Ovary (tissue), 9 donors: ENCODE measurements around the gene CD52. TPM values are rescaled to one million over a fixed set of nuclear protein-coding genes. Genes with fewer than 3 reads are reported as not detected.
A peak's percentile ranks its signal among the peaks of the same experiment; 100 is the strongest.

ENCODE experiments used
- DNase-seq, 5 donors: peaks; one replicate each; pipeline ENCODE4 v3.0.0-alpha.2; 2019 to 2020
- H3K27ac ChIP-seq, 2 donors: fragments of 200-600 bp; one replicate each; pipeline versions ENCODE4 v1.5.1 to v1.8.0; 2019 to 2022
- H3K27me3 ChIP-seq: fragments of 200-600 bp; one replicate; pipeline ENCODE4 v1.8.0; 2022
- H3K36me3 ChIP-seq: fragments of 200-600 bp; sonication (generic); one replicate; pipeline ENCODE4 v1.5.1; 2019
- H3K4me1 ChIP-seq: one replicate; pipeline ENCODE4 v1.8.1; 2013; ENCODE audit warnings: mild to moderate bottlenecking, moderate library complexity; ENCODE audit not compliant: insufficient read depth
- H3K4me3 ChIP-seq: fragments of 200-600 bp; sonication (generic); one replicate; pipeline ENCODE4 v1.5.1; 2017
- H3K9me3 ChIP-seq, 2 donors: fragments of 200-600 bp in 1 of 2; sonication (generic) in 1 of 2; one replicate each; pipeline versions ENCODE4 v1.5.1 to v1.8.1; 2013 to 2019; ENCODE audit warnings: mild to moderate bottlenecking in 1 of 2, moderate library complexity in 1 of 2
- EP300 ChIP-seq: sonication (generic); formaldehyde crosslinking; IDR thresholded peaks from one replicate; pipeline ENCODE4 v1.6.1; 2017; ENCODE audit warnings: antibody characterized with exemption
- POLR2A ChIP-seq: fragments of 450-650 bp; IDR thresholded peaks from one replicate; pipeline ENCODE4 v1.6.1; 2017; ENCODE audit warnings: antibody characterized with exemption, mild to moderate bottlenecking, moderate library complexity
- WGBS, 3 donors: extraction: QIAGEN DNeasy Blood & Tissue Kit in 1 of 3; methylation state at CpG; one replicate each; pipeline versions ENCODE4 v1.1.5 to v1.1.7; 2013 to 2017; 5-methylcytosine and 5-hydroxymethylcytosine counted together
- intact Hi-C, 4 donors: fragments of 100-400 bp; cut with DNase I; formaldehyde crosslinking; loops; one replicate each; pipeline versions ENCODE4 v1.11.0 to v1.15.1; 2022 to 2023
- polyA plus RNA-seq, 2 donors: library from polyadenylated mRNA; stranded (reverse); fragments of 200-250 nt in 1 of 2; fragments of 350-450 nt in 1 of 2; fragmentation: Illumina TruSeq in 1 of 2; extraction: RNeasy Lipid Tissue Mini Kit (QIAGEN cat#74804) in 1 of 2; gene quantifications; one replicate each; pipeline ENCODE4 v1.2.3, GENCODE V29; 2013 to 2014
- total RNA-seq, 7 donors: library from RNA; depleted of rRNA in 2 of 7; stranded (reverse); fragments of >200 nt in 2 of 7; fragmentation: NEBNext Ultra II Directional in 3 of 7; extraction: Animal tissue kit (Norgen Biotek cat#: 25700) in 3 of 7; gene quantifications; one replicate each; pipeline versions ENCODE4 v1.1.0 to v1.2.4, GENCODE V29; 2016 to 2023
- TF ChIP-seq, protein P1 (sequence below), 3 donors: fragments of 450-650 bp in 2 of 3; fragments of 200-600 bp in 1 of 3; IDR thresholded peaks; one replicate each; pipeline versions ENCODE4 v1.5.1 to v1.8.0; 2016 to 2022; ENCODE audit warnings: antibody characterized with exemption in 3 of 3, mild to moderate bottlenecking in 1 of 3
- donor health status: DM: no; HTN: no; CAD: no; lungs with moderate emphysema.
- donor health status: DM: no; HTN: no; CAD: no.
- donor health status: Bipolar disorder and iron deficiency.
- donor health status: DM: yes; HTN: yes; CAD: no.
- donor health status: DM: no; HTN: no; CAD: no.
- donor health status: DM: yes; HTN: yes; CAD: no.

The CD52 gene
- total and polyA plus RNA-seq, 9 donors = 1.3 to 45.5 (median 4.3) TPM; not detected in 1

DNA sequence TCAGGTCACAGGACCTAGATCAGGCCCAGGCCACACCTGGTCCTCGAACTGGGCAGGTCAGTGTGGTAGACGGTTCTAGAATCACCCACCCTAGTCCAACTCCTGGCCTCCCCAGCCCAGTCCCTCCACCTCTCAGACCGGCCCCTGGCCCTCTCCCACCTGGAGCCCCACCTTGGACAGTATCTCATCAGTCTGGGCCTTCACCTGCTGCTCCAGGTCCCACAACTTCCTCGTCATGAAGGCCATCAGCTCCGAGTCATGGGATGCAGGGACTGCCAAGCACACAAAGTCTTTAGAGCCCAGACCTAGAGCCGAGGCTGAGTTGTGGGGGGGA, 20.0 kb upstream of the CD52 start:
- no peak for TF ChIP-seq POLR2A
- no peak for TF ChIP-seq EP300
- TF ChIP-seq, protein P1, sequence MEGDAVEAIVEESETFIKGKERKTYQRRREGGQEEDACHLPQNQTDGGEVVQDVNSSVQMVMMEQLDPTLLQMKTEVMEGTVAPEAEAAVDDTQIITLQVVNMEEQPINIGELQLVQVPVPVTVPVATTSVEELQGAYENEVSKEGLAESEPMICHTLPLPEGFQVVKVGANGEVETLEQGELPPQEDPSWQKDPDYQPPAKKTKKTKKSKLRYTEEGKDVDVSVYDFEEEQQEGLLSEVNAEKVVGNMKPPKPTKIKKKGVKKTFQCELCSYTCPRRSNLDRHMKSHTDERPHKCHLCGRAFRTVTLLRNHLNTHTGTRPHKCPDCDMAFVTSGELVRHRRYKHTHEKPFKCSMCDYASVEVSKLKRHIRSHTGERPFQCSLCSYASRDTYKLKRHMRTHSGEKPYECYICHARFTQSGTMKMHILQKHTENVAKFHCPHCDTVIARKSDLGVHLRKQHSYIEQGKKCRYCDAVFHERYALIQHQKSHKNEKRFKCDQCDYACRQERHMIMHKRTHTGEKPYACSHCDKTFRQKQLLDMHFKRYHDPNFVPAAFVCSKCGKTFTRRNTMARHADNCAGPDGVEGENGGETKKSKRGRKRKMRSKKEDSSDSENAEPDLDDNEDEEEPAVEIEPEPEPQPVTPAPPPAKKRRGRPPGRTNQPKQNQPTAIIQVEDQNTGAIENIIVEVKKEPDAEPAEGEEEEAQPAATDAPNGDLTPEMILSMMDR (IDR thresholded peaks at IDR 0.05) = no peak
- intact Hi-C loops = no loop called here

DNA sequence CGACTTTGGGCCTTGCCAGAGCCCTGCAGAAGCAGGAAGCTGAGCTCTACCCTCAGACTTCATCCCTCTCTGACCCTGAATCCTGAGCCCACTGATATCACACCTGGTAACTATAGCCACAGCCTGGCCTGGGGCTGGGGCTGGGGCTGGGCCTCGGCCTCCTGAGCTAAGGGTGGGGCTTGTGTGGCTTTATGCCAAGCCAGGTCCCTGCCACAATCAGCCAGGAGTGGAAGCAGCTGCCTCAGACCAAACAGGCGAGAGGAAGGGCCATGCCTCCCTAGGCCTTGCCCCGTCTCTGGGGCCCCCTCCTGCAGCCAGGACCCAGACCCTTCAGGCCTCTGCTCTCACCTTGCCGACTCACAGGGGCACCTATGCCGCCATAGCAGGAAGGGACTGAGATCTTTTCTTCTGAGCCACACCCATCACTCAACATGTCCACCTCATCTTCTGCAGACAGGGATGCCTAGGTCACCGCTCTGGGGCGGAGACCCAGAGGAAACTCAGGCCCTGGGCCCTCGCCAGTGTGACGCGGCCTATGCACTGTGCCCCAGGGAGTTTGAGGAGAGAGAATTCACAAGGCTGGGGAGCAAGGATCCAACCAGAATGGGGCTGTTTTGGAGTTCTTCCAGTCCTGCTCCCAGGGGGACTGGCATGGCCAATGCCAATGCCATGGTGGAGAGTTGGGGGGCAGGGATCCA, 17.0 kb upstream of the CD52 start:
- intact Hi-C loops = no loop called here
- Histone ChIP-seq H3K4me1 (peaks cover 2% of the 10 kb centered on the region), H3K27me3 (no peaks in the 10 kb centered on the region), H3K4me3 (no peak overlapping the region), H3K36me3 (no peaks in the 10 kb centered on the region), H3K27ac (no peak overlapping the region), H3K9me3 (no peaks in the 10 kb centered on the region)
- no peak for DNase-seq
- TF ChIP-seq EP300 (no peak), POLR2A (no peak)
- TF ChIP-seq, protein P1 (IDR thresholded peaks at IDR 0.05) = no peak
- WGBS, 3 donors = 86 to 91% (median 89%) methylated on average over 11 of the region's 11 CpGs

More for the DNA sequence above, 20.0 kb upstream of the CD52 start:
- no peaks in the 10 kb centered on the region for H3K36me3 ChIP-seq
- no peaks in the 10 kb centered on the region for H3K4me1 ChIP-seq
- no peaks in the 10 kb centered on the region for H3K27me3 ChIP-seq
- H3K27ac ChIP-seq = no peak overlapping the region
- WGBS, 3 donors = 77 to 84% (median 78%) methylated on average over 6 of the region's 6 CpGs
- DNase-seq = no peak
- no peaks in the 10 kb centered on the region for H3K9me3 ChIP-seq
- no peak overlapping the region for H3K4me3 ChIP-seq

DNA sequence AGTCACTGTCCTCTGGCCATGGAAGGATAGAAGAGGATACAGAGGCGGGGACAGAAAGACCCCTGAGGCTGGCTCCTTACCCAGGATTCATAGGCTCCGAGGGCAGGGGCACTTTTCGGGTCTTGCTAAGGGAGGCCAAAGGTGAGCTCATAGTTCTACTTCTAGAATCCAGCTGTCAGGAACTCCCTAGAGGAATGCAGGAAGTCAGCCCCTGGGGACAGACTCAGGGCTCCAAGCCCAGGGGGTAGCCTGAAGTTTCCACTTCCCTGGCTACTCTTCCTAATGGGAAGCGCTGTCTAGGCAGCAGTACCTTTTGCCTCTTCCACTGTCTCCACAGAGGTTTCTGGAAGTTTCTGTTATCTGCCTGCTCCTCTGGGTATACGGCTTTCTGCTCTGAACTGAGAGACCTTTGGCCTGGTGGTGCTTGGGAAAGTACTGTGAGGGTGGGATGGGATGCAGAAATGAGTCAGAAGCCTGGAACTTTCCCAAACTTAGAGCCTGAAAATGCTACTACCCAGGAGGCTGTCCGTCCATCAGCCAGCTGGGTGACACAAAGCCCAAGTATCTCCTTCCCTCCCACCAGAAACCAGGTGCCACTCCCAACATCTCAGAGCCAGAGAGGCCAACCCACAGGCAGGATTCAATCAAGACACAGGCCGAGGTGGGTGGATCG, 14.9 kb upstream of the CD52 start:
- no peaks in the 10 kb centered on the region for H3K27me3 ChIP-seq
- H3K4me3 ChIP-seq = no peak overlapping the region
- TF ChIP-seq, protein P1 (IDR thresholded peaks at IDR 0.05) = no peak
- TF ChIP-seq EP300 (no peak), POLR2A (no peak)
- intact Hi-C loops = no loop called here
- DNase-seq = no peak
- no peak overlapping the region for H3K27ac ChIP-seq
- no peaks in the 10 kb centered on the region for H3K36me3 ChIP-seq
- no peaks in the 10 kb centered on the region for H3K9me3 ChIP-seq
- 57 to 70% (median 62%) methylated on average over 8 of the region's 8 CpGs for WGBS, 3 donors
- peaks cover 5% of the 10 kb centered on the region for H3K4me1 ChIP-seq

DNA sequence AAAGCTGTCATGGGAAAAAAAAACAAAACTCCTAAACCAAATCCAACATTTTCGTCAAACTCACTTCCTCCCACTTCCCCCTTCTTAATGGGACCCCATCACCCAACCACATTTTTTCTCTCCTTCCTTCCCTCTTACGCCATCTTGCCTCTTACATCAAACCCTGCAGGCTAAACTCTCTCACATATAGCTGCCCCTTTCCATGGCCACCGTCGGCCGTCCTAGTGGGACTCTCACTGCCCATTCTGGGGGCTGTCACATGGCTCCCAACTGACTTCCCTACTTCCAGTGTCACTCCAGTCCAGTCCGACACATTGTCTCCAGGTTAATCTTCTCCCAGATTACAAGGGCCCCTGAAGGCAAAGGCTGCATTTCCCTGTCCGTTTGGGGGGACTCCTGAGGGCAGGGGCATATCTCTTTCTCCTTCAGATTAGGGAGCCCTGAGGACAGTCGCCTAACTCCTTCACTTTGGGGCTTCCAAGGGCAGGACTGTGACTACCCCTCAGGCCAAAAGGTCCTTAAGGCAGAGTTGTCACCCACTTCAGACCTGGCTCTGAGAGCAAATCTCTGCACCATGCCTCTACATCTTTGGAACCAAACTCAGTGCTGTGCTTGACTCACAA, 12.0 kb upstream of the CD52 start:
- H3K9me3 ChIP-seq = no peaks in the 10 kb centered on the region
- no peaks in the 10 kb centered on the region for H3K36me3 ChIP-seq
- no peak overlapping the region for H3K27ac ChIP-seq
- no peak for DNase-seq
- peak overlapping the region; percentile 77 for H3K4me3 ChIP-seq
- intact Hi-C loops = no loop called here
- TF ChIP-seq EP300 = no peak
- peaks cover 5% of the 10 kb centered on the region for H3K4me1 ChIP-seq
- WGBS, 3 donors = 22 to 28% (median 26%) methylated on average over 8 of the region's 8 CpGs
- no peaks in the 10 kb centered on the region for H3K27me3 ChIP-seq
